AG08395 (cell line): ENCODE measurements around the gene SFT2D1.
A peak's percentile ranks its signal among the peaks of the same experiment; 100 is the strongest.
"Not testable (repeated sequence)": the region's sequence is repeated elsewhere in the genome, so short reads cannot be mapped to it uniquely, and the experiment has no call there.

Source experiments
- DNase-seq: peaks from one replicate; pipeline ENCODE4 v3.0.0; 2012; ENCODE audit warnings: mixed read lengths, low spot score

SFT2D1 gene

GRCh38 chr6:166342349-166343149 is at the start of gene SFT2D1:
Gene SFT2D1, minus strand, starts transcription at chr6:166342545. Its CDS starts 64 bp downstream, at chr6:166342481.
- DNase-seq: peak; percentile 93

GRCh38 chr6:166389119-166389518 is 46.8 kb upstream of the SFT2D1 start:
- no peak for DNase-seq

GRCh38 chr6:166388290-166389004 is 46.1 kb upstream of the SFT2D1 start:
- no peak for DNase-seq

- DNase-seq: no peak
Measured at GRCh38 chr6:166387642-166388289, 45.4 kb upstream of the SFT2D1 start.

- not testable (repeated sequence) for DNase-seq
Measured at GRCh38 chr6:166387098-166387497, 44.8 kb upstream of the SFT2D1 start.

- no peak for DNase-seq
Measured at GRCh38 chr6:166386111-166386510, 43.8 kb upstream of the SFT2D1 start.

- not testable (repeated sequence) for DNase-seq
Measured at GRCh38 chr6:166383802-166384363, 41.5 kb upstream of the SFT2D1 start.

- peak; percentile 97 for DNase-seq
Measured at GRCh38 chr6:166382933-166383801, 40.8 kb upstream of the SFT2D1 start, which contains the start of gene MPC1. Gene MPC1, minus strand, starts transcription at chr6:166382940. Its CDS starts 64 bp downstream, at chr6:166382876.

GRCh38 chr6:166382500-166382932 is 40.2 kb upstream of the SFT2D1 start:
- no peak for DNase-seq

- DNase-seq: peak; percentile 56
Measured at GRCh38 chr6:166381733-166382499, 39.6 kb upstream of the SFT2D1 start.

- DNase-seq: no peak
Measured at GRCh38 chr6:166381381-166381732, 39.0 kb upstream of the SFT2D1 start.

- no peak for DNase-seq
Measured at GRCh38 chr6:166379800-166380199, 37.5 kb upstream of the SFT2D1 start.

- DNase-seq: no peak
Measured at GRCh38 chr6:166379103-166379586, 36.8 kb upstream of the SFT2D1 start.

GRCh38 chr6:166377721-166378120 is 35.4 kb upstream of the SFT2D1 start:
- DNase-seq: no peak

- DNase-seq: no peak
Measured at GRCh38 chr6:166375013-166375412, 32.7 kb upstream of the SFT2D1 start.

GRCh38 chr6:166370489-166370888 is 28.1 kb upstream of the SFT2D1 start:
- no peak for DNase-seq

- DNase-seq: no peak
Measured at GRCh38 chr6:166369782-166370181, 27.4 kb upstream of the SFT2D1 start.

GRCh38 chr6:166366921-166367320 is 24.6 kb upstream of the SFT2D1 start:
- DNase-seq: no peak

- no peak for DNase-seq
Measured at GRCh38 chr6:166365806-166366205, 23.5 kb upstream of the SFT2D1 start.

GRCh38 chr6:166365221-166365620 is 22.9 kb upstream of the SFT2D1 start:
- peak; percentile 76 for DNase-seq
